Measurements from ENCODE around the gene RPS6KA1.

DNA sequence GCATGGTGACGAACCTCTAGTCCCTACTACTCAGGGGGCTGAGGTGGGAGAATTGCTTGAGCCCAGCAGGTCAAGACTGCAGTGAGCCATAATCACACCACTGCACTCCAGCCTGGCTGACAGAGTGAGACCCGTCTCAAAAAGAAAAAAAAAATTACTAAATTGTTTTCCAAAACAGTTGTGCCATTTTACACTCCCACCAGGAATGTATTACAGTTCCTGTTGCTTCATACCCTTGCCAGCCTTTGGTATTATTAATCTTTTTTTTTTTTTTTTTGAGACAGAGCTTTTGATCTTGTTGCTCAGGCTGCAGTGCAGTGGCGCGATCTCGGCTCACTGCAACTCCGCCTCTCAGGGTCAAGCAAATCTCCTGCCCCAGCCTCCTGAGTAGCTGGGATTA lies 55.9 kb downstream of the RPS6KA1 start:
- TF ChIP-seq, protein P1, sequence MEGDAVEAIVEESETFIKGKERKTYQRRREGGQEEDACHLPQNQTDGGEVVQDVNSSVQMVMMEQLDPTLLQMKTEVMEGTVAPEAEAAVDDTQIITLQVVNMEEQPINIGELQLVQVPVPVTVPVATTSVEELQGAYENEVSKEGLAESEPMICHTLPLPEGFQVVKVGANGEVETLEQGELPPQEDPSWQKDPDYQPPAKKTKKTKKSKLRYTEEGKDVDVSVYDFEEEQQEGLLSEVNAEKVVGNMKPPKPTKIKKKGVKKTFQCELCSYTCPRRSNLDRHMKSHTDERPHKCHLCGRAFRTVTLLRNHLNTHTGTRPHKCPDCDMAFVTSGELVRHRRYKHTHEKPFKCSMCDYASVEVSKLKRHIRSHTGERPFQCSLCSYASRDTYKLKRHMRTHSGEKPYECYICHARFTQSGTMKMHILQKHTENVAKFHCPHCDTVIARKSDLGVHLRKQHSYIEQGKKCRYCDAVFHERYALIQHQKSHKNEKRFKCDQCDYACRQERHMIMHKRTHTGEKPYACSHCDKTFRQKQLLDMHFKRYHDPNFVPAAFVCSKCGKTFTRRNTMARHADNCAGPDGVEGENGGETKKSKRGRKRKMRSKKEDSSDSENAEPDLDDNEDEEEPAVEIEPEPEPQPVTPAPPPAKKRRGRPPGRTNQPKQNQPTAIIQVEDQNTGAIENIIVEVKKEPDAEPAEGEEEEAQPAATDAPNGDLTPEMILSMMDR (IDR thresholded peaks at IDR 0.05; ENCODE audit: insufficient read depth, low read length): no peak
- TF ChIP-seq POLR2AphosphoS5 (IDR thresholded peaks at IDR 0.05; ENCODE audit: low read depth) (no peak), GABPA (IDR thresholded peaks at IDR 0.05; ENCODE audit: low read depth) (no peak), SPI1 (IDR thresholded peaks at IDR 0.05; ENCODE audit: borderline replicate concordance, low read depth) (no peak)
- TF ChIP-seq, protein P2, sequence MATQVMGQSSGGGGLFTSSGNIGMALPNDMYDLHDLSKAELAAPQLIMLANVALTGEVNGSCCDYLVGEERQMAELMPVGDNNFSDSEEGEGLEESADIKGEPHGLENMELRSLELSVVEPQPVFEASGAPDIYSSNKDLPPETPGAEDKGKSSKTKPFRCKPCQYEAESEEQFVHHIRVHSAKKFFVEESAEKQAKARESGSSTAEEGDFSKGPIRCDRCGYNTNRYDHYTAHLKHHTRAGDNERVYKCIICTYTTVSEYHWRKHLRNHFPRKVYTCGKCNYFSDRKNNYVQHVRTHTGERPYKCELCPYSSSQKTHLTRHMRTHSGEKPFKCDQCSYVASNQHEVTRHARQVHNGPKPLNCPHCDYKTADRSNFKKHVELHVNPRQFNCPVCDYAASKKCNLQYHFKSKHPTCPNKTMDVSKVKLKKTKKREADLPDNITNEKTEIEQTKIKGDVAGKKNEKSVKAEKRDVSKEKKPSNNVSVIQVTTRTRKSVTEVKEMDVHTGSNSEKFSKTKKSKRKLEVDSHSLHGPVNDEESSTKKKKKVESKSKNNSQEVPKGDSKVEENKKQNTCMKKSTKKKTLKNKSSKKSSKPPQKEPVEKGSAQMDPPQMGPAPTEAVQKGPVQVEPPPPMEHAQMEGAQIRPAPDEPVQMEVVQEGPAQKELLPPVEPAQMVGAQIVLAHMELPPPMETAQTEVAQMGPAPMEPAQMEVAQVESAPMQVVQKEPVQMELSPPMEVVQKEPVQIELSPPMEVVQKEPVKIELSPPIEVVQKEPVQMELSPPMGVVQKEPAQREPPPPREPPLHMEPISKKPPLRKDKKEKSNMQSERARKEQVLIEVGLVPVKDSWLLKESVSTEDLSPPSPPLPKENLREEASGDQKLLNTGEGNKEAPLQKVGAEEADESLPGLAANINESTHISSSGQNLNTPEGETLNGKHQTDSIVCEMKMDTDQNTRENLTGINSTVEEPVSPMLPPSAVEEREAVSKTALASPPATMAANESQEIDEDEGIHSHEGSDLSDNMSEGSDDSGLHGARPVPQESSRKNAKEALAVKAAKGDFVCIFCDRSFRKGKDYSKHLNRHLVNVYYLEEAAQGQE (IDR thresholded peaks at IDR 0.05; ENCODE audit: insufficient replicate concordance, low read depth): no peak

All from HL-60 (cell line).